Kidney (tissue), 14 donors: ENCODE measurements around the gene AATK. TPM values are rescaled to one million over a fixed set of nuclear protein-coding genes. Genes with fewer than 3 reads are reported as not detected.

Source experiments
- DNase-seq, 5 donors: peaks; one replicate each; pipeline ENCODE4 v3.0.0-alpha.2; 2013 to 2020
- FAIRE-seq: peaks from 2 replicates; lab custom pipeline; 2012; peaks lifted over from hg19 to GRCh38; lab: Jason Lieb, UNC
- H3K27ac ChIP-seq, 2 donors: one replicate each; pipeline ENCODE4 v1.7.0; 2013; ENCODE audit warnings: low read depth in 2 of 2, low read length in 2 of 2, inconsistent platforms in 1 of 2
- H3K27me3 ChIP-seq: one replicate; pipeline ENCODE4 v1.7.1; 2013; ENCODE audit warnings: low read length, inconsistent platforms; ENCODE audit not compliant: control insufficient read depth, insufficient read depth
- H3K36me3 ChIP-seq, 3 donors: one replicate each; pipeline versions ENCODE4 v1.7.0 to v1.7.1; 2013; ENCODE audit warnings: low read length in 3 of 3, control low read depth in 1 of 3, inconsistent platforms in 1 of 3; ENCODE audit not compliant: insufficient read depth in 3 of 3, control insufficient read depth in 2 of 3
- H3K4me1 ChIP-seq, 3 donors: one replicate each; pipeline versions ENCODE4 v1.7.0 to v1.7.1; 2013; ENCODE audit warnings: low read length in 3 of 3, inconsistent platforms in 1 of 3, low read depth in 1 of 3; ENCODE audit not compliant: control insufficient read depth in 2 of 3, insufficient read depth in 2 of 3
- H3K4me3 ChIP-seq, 3 donors: one replicate each; pipeline versions ENCODE4 v1.7.0 to v1.8.1; 2013; ENCODE audit warnings: low read length in 3 of 3, control low read depth in 1 of 3, inconsistent platforms in 1 of 3
- H3K9ac ChIP-seq, 3 donors: one replicate each; pipeline versions ENCODE4 v1.7.0 to v1.7.1; 2013; ENCODE audit warnings: low read length in 3 of 3, control low read depth in 1 of 3, inconsistent platforms in 1 of 3
- H3K9me3 ChIP-seq, 3 donors: one replicate each; pipeline versions ENCODE4 v1.7.0 to v1.7.1; 2013; ENCODE audit warnings: low read length in 3 of 3, control low read depth in 1 of 3, inconsistent platforms in 1 of 3; ENCODE audit not compliant: control insufficient read depth in 2 of 3, insufficient read depth in 1 of 3
- CTCF ChIP-seq: IDR thresholded peaks from 3 replicates; pipeline ENCODE4 v1.5.1; 2012; ENCODE audit warnings: mild to moderate bottlenecking, moderate library complexity, borderline replicate concordance; ENCODE audit not compliant: insufficient read depth; ENCODE audit errors: extremely low read depth
- intact Hi-C: fragments of 100-400 bp; cut with DNase I; formaldehyde crosslinking; loops from one replicate; pipeline ENCODE4 v1.11.1; 2022
- polyA plus RNA-seq: library from polyadenylated mRNA; stranded (reverse); fragments of 350-450 nt; fragmentation: Illumina TruSeq; extraction: RNeasy Lipid Tissue Mini Kit (QIAGEN cat#74804); gene quantifications from one replicate; pipeline ENCODE4 v1.2.3, GENCODE V29; 2014; ENCODE audit warnings: low read depth, low replicate concordance; ENCODE audit not compliant: insufficient read depth
- total RNA-seq: library from RNA; stranded (reverse); fragmentation: NEBNext Ultra II Directional; extraction: Animal tissue kit (Norgen Biotek cat#: 25700); gene quantifications from one replicate; pipeline ENCODE4 v1.2.1, GENCODE V29; 2021
- donor health status: control.
- donor health status: control.
- donor health status: control.
- donor health status: control.
- donor health status: control.
- donor health status: DM: yes; HTN: yes; CAD: no.
- donor health status: Normal renal cell carcinoma (clear cell type).

Gene AATK
- total and polyA plus RNA-seq, 2 donors from 2014 or later, result 0.65 to 4.2 TPM

GRCh38 chr17:81200695-81201580, 34.9 kb upstream of the AATK start:
- DNase-seq (peak in 3 of 5 donors; percentile 44 to 69 (median 45)), FAIRE-seq (no peak)
- intact Hi-C loops, result no loop called here

GRCh38 chr17:81200201-81200600, 34.2 kb upstream of the AATK start:
- H3K27ac ChIP-seq, result no peak overlapping the region
- H3K36me3 ChIP-seq, result no peaks in the 10 kb centered on the region
- intact Hi-C loops, result no loop called here
- FAIRE-seq (no peak), DNase-seq (no peak)
- no peak overlapping the region for H3K9ac ChIP-seq
- TF ChIP-seq CTCF, result no peak
- H3K9me3 ChIP-seq, result no peaks in the 10 kb centered on the region
- H3K4me3 ChIP-seq, result no peak overlapping the region
- H3K27me3 ChIP-seq, result no peaks in the 10 kb centered on the region
- peaks cover 0 to 3% (median 0%) of the 10 kb centered on the region in 3 donors for H3K4me1 ChIP-seq

More at GRCh38 chr17:81200695-81201580, 34.9 kb upstream of the AATK start:
- H3K36me3 ChIP-seq, result no peaks in the 10 kb centered on the region
- peak; percentile 46 for TF ChIP-seq CTCF
- no peak overlapping the region for H3K9ac ChIP-seq
- peaks cover 0 to 3% (median 0%) of the 10 kb centered on the region in 3 donors for H3K4me1 ChIP-seq
- H3K27ac ChIP-seq, result no peak overlapping the region
- no peak overlapping the region for H3K4me3 ChIP-seq
- H3K27me3 ChIP-seq, result no peaks in the 10 kb centered on the region
- no peaks in the 10 kb centered on the region for H3K9me3 ChIP-seq

- Histone ChIP-seq H3K4me1 (peaks cover 0 to 3% (median 0%) of the 10 kb centered on the region in 3 donors), H3K36me3 (no peaks in the 10 kb centered on the region), H3K9me3 (no peaks in the 10 kb centered on the region), H3K27ac (no peak overlapping the region), H3K27me3 (no peaks in the 10 kb centered on the region), H3K4me3 (no peak overlapping the region), H3K9ac (no peak overlapping the region)
- DNase-seq, result no peak
- no peak for FAIRE-seq
- intact Hi-C loops, result no loop called here
- no peak for TF ChIP-seq CTCF
Observed at GRCh38 chr17:81199482-81199830, 33.4 kb upstream of the AATK start.
